GM23338 (cell line): ENCODE results near the gene LEMD1. TPM values are rescaled to one million over a fixed set of nuclear protein-coding genes. Genes with fewer than 3 reads are reported as not detected.

Experiments used
- ATAC-seq: fragments of 200-7000 bp; cut with Tn5 transposase; 3 replicates; pipeline ENCODE4 v1.9.1; 2020
- DNase-seq: peaks from one replicate; pipeline ENCODE4 v3.0.0-alpha.2; 2015; ENCODE audit warnings: low spot score
- H2AFZ ChIP-seq: fragments of 200-600 bp; sonication (generic); 2 replicates; pipeline ENCODE4 v1.8.0; 2016; ENCODE audit warnings: antibody characterized with exemption, mild to moderate bottlenecking, moderate library complexity
- H3F3A ChIP-seq: fragments of 200-600 bp; sonication (generic); replicated peaks from 2 replicates; pipeline ENCODE4 v1.8.0; 2017; ENCODE audit warnings: antibody characterized with exemption, mixed run types, low read depth
- H3K27ac ChIP-seq: fragments of 200-600 bp; sonication (generic); 2 replicates; pipeline ENCODE4 v1.6.1; 2016; ENCODE audit warnings: low read depth
- H3K27me3 ChIP-seq: fragments of 200-600 bp; sonication (generic); 2 replicates; pipeline ENCODE4 v1.8.0; 2016; ENCODE audit warnings: mild to moderate bottlenecking, mixed run types, moderate library complexity; ENCODE audit not compliant: insufficient read depth
- H3K36me3 ChIP-seq: fragments of 200-600 bp; sonication (generic); 2 replicates; pipeline ENCODE4 v1.8.0; 2016; ENCODE audit warnings: mild to moderate bottlenecking; ENCODE audit not compliant: insufficient read depth
- H3K4me1 ChIP-seq: fragments of 200-600 bp; sonication (generic); 2 replicates; pipeline ENCODE4 v1.8.0; 2016; ENCODE audit warnings: mild to moderate bottlenecking, moderate library complexity; ENCODE audit not compliant: insufficient read depth
- H3K4me2 ChIP-seq: fragments of 200-600 bp; sonication (generic); 2 replicates; pipeline ENCODE4 v1.7.1; 2017; ENCODE audit warnings: mixed run types
- H3K4me3 ChIP-seq: fragments of 200-600 bp; sonication (generic); 2 replicates; pipeline ENCODE4 v1.6.1; 2016; ENCODE audit warnings: mixed run types
- H3K79me2 ChIP-seq: fragments of 200-600 bp; sonication (generic); replicated peaks from 2 replicates; pipeline ENCODE4 v1.8.0; 2017; ENCODE audit warnings: mild to moderate bottlenecking; ENCODE audit not compliant: insufficient read depth
- H3K9me2 ChIP-seq: fragments of 200-600 bp; sonication (generic); 2 replicates; pipeline ENCODE4 v1.8.0; 2017; ENCODE audit not compliant: insufficient read depth
- H4K20me1 ChIP-seq: fragments of 200-600 bp; sonication (generic); replicated peaks from 2 replicates; pipeline ENCODE4 v1.8.0; 2017; ENCODE audit warnings: mild to moderate bottlenecking; ENCODE audit not compliant: insufficient read depth
- H3K27ac Mint-ChIP-seq: 2 replicates; pipeline ENCODE4 v1.8.0; 2020; ENCODE audit warnings: inconsistent platforms, mild to moderate bottlenecking, moderate library complexity, mixed read lengths
- H3K27me3 Mint-ChIP-seq: 3 replicates; pipeline ENCODE4 v1.8.0; 2022; ENCODE audit warnings: low read depth, mild to moderate bottlenecking, moderate library complexity, mixed read lengths, inconsistent platforms; ENCODE audit not compliant: insufficient read depth, poor library complexity
- H3K36me3 Mint-ChIP-seq: 3 replicates; pipeline ENCODE4 v1.8.0; 2021; ENCODE audit warnings: low read depth, mild to moderate bottlenecking, inconsistent platforms, moderate library complexity, mixed read lengths
- H3K4me1 Mint-ChIP-seq: 3 replicates; pipeline ENCODE4 v1.8.0; 2020; ENCODE audit warnings: mild to moderate bottlenecking, inconsistent platforms, mixed read lengths
- H3K4me3 Mint-ChIP-seq: 3 replicates; pipeline ENCODE4 v1.8.0; 2021; ENCODE audit warnings: moderate library complexity, mild to moderate bottlenecking, inconsistent platforms, mixed read lengths
- H3K9me3 Mint-ChIP-seq: 3 replicates; pipeline ENCODE4 v1.8.0; 2020; ENCODE audit warnings: moderate library complexity, mild to moderate bottlenecking, inconsistent platforms, mixed read lengths
- CREB1 ChIP-seq: fragments of 250-450 bp; sonication (Bioruptor Pico); IDR thresholded peaks from 2 replicates; pipeline ENCODE4 v1.5.0; 2020; ENCODE audit warnings: low read depth, mild to moderate bottlenecking, moderate library complexity
- EZH2phosphoT487 ChIP-seq: fragments of 200-600 bp; sonication (generic); IDR thresholded peaks from one replicate; pipeline ENCODE4 v1.8.1; 2018; ENCODE audit warnings: antibody characterized with exemption; ENCODE audit not compliant: unreplicated experiment
- JUNB ChIP-seq: IDR thresholded peaks from one replicate; pipeline ENCODE4 v1.6.1; 2016; ENCODE audit warnings: antibody characterized with exemption; ENCODE audit not compliant: unreplicated experiment
- NANOG ChIP-seq: IDR thresholded peaks from 2 replicates; pipeline ENCODE4 v1.6.1; 2016; ENCODE audit warnings: antibody characterized with exemption, borderline replicate concordance
- POLR2AphosphoS5 ChIP-seq: IDR thresholded peaks from 2 replicates; pipeline ENCODE4 v1.6.1; 2016; ENCODE audit warnings: antibody characterized with exemption, low read depth
- STAT1 ChIP-seq: IDR thresholded peaks from one replicate; pipeline ENCODE4 v1.6.1; 2016; ENCODE audit warnings: antibody characterized with exemption; ENCODE audit not compliant: unreplicated experiment
- polyA plus RNA-seq: library from polyadenylated mRNA; unstranded; fragments of >200 nt; fragmentation: Nextera tagmentation; extraction: Ambion mirVana; gene quantifications from 2 replicates; pipeline ENCODE4 v1.2.1, GENCODE V29; 2016
- total RNA-seq: library from RNA; depleted of rRNA; stranded (reverse); fragments of >200 nt; shearing (Covaris generic); gene quantifications from 2 replicates; pipeline ENCODE4 v1.2.3, GENCODE V29; 2014
- TF ChIP-seq, protein P1 (sequence below): fragments of 250-450 bp; sonication (Bioruptor Pico); IDR thresholded peaks from 2 replicates; pipeline ENCODE4 v1.5.0; 2020; ENCODE audit warnings: mild to moderate bottlenecking, moderate library complexity
- TF ChIP-seq, protein P2 (sequence below), 2 experiments: fragments of 200-600 bp in 1 of 2; sonication (generic) in 1 of 2; conservative IDR thresholded peaks; 2 replicates each; pipeline versions ENCODE4 v1.5.1 to v1.6.1; 2016 to 2017; ENCODE audit warnings: antibody characterized with exemption in 2 of 2, low read depth in 2 of 2, mild to moderate bottlenecking in 2 of 2, moderate library complexity in 1 of 2

LEMD1 gene
- total and polyA plus RNA-seq, 2 experiments from 2014 or later, result 4.7 to 10.7 TPM

- TF ChIP-seq, protein P1, sequence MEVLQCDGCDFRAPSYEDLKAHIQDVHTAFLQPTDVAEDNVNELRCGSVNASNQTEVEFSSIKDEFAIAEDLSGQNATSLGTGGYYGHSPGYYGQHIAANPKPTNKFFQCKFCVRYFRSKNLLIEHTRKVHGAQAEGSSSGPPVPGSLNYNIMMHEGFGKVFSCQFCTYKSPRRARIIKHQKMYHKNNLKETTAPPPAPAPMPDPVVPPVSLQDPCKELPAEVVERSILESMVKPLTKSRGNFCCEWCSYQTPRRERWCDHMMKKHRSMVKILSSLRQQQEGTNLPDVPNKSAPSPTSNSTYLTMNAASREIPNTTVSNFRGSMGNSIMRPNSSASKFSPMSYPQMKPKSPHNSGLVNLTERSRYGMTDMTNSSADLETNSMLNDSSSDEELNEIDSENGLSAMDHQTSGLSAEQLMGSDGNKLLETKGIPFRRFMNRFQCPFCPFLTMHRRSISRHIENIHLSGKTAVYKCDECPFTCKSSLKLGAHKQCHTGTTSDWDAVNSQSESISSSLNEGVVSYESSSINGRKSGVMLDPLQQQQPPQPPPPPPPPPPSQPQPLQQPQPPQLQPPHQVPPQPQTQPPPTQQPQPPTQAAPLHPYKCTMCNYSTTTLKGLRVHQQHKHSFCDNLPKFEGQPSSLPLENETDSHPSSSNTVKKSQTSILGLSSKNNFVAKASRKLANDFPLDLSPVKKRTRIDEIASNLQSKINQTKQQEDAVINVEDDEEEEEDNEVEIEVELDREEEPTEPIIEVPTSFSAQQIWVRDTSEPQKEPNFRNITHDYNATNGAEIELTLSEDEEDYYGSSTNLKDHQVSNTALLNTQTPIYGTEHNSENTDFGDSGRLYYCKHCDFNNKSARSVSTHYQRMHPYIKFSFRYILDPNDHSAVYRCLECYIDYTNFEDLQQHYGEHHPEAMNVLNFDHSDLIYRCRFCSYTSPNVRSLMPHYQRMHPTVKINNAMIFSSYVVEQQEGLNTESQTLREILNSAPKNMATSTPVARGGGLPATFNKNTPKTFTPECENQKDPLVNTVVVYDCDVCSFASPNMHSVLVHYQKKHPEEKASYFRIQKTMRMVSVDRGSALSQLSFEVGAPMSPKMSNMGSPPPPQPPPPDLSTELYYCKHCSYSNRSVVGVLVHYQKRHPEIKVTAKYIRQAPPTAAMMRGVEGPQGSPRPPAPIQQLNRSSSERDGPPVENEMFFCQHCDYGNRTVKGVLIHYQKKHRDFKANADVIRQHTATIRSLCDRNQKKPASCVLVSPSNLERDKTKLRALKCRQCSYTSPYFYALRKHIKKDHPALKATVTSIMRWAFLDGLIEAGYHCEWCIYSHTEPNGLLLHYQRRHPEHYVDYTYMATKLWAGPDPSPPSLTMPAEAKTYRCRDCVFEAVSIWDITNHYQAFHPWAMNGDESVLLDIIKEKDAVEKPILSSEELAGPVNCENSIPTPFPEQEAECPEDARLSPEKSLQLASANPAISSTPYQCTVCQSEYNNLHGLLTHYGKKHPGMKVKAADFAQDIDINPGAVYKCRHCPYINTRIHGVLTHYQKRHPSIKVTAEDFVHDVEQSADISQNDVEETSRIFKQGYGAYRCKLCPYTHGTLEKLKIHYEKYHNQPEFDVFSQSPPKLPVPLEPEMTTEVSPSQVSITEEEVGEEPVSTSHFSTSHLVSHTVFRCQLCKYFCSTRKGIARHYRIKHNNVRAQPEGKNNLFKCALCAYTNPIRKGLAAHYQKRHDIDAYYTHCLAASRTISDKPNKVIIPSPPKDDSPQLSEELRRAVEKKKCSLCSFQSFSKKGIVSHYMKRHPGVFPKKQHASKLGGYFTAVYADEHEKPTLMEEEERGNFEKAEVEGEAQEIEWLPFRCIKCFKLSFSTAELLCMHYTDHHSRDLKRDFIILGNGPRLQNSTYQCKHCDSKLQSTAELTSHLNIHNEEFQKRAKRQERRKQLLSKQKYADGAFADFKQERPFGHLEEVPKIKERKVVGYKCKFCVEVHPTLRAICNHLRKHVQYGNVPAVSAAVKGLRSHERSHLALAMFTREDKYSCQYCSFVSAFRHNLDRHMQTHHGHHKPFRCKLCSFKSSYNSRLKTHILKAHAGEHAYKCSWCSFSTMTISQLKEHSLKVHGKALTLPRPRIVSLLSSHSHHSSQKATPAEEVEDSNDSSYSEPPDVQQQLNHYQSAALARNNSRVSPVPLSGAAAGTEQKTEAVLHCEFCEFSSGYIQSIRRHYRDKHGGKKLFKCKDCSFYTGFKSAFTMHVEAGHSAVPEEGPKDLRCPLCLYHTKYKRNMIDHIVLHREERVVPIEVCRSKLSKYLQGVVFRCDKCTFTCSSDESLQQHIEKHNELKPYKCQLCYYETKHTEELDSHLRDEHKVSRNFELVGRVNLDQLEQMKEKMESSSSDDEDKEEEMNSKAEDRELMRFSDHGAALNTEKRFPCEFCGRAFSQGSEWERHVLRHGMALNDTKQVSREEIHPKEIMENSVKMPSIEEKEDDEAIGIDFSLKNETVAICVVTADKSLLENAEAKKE (CRISPR knock-in tag), result no peak
- TF ChIP-seq JUNB (no peak), CREB1 (CRISPR knock-in tag) (peak; percentile 51), POLR2AphosphoS5 (no peak), NANOG (no peak), EZH2phosphoT487 (no peak)
Measured at GRCh38 chr1:205456868-205457745, 35.3 kb upstream of the LEMD1 start (continued).

GRCh38 chr1:205456383-205456867 lies 34.6 kb upstream of the LEMD1 start:
- no peaks in the 10 kb centered on the region for H3K36me3 ChIP-seq
- H3K4me3 Mint-ChIP-seq, result peak overlapping the region; percentile 99
- peaks cover 7% of the 10 kb centered on the region; the same call in 1 of the 2 replicates for H4K20me1 ChIP-seq
- H3K36me3 Mint-ChIP-seq, result peaks cover 23% of the 10 kb centered on the region
- peak overlapping the region; percentile 100 for H3K4me2 ChIP-seq
- H3K27me3 Mint-ChIP-seq, result peaks cover 12% of the 10 kb centered on the region
- ATAC-seq (peak; percentile 17), DNase-seq (peak; percentile 75)
- H2AFZ ChIP-seq, result peak overlapping the region; percentile 90
- peaks cover 9% of the 10 kb centered on the region for H3F3A ChIP-seq
- no peaks in the 10 kb centered on the region for H3K9me3 Mint-ChIP-seq
- H3K27me3 ChIP-seq, result peaks cover 40% of the 10 kb centered on the region
- H3K27ac Mint-ChIP-seq, result peak overlapping the region; percentile 98
- peak overlapping the region; percentile 85 for H3K4me3 ChIP-seq
- no peak for TF ChIP-seq STAT1
- TF ChIP-seq, protein P2, sequence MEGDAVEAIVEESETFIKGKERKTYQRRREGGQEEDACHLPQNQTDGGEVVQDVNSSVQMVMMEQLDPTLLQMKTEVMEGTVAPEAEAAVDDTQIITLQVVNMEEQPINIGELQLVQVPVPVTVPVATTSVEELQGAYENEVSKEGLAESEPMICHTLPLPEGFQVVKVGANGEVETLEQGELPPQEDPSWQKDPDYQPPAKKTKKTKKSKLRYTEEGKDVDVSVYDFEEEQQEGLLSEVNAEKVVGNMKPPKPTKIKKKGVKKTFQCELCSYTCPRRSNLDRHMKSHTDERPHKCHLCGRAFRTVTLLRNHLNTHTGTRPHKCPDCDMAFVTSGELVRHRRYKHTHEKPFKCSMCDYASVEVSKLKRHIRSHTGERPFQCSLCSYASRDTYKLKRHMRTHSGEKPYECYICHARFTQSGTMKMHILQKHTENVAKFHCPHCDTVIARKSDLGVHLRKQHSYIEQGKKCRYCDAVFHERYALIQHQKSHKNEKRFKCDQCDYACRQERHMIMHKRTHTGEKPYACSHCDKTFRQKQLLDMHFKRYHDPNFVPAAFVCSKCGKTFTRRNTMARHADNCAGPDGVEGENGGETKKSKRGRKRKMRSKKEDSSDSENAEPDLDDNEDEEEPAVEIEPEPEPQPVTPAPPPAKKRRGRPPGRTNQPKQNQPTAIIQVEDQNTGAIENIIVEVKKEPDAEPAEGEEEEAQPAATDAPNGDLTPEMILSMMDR (conservative IDR thresholded peaks at IDR 0.05; ENCODE audit: low read depth in 2 of 2), result peak; percentile 23 to 38; a peak in 2 of 4 replicates
- TF ChIP-seq CREB1 (CRISPR knock-in tag), result no peak
- H3K9me2 ChIP-seq, result no peaks in the 10 kb centered on the region
- peaks cover 47% of the 10 kb centered on the region for H3K4me1 ChIP-seq
- H3K79me2 ChIP-seq, result peaks cover 11% of the 10 kb centered on the region; the same call in 1 of the 2 replicates
- peaks cover 60% of the 10 kb centered on the region for H3K4me1 Mint-ChIP-seq
- H3K27ac ChIP-seq, result peak overlapping the region; percentile 85
